HUES48 (cell line): ENCODE data around the gene ARPC5.

ENCODE experiments used
- H3K27ac ChIP-seq: one replicate; pipeline ENCODE4 v1.7.0; 2013; ENCODE audit warnings: low read depth, low read length, inconsistent platforms
- H3K27me3 ChIP-seq: 2 replicates; pipeline ENCODE4 v1.6.1; 2013; ENCODE audit warnings: mild to moderate bottlenecking, low read length; ENCODE audit not compliant: control insufficient read depth, insufficient read depth
- H3K36me3 ChIP-seq: 2 replicates; pipeline ENCODE4 v1.6.1; 2013; ENCODE audit warnings: low read length; ENCODE audit not compliant: control insufficient read depth, insufficient read depth
- H3K4me1 ChIP-seq: 2 replicates; pipeline ENCODE4 v1.6.1; 2013; ENCODE audit warnings: mild to moderate bottlenecking, low read length; ENCODE audit not compliant: control insufficient read depth, insufficient read depth
- H3K4me3 ChIP-seq: 2 replicates; pipeline ENCODE4 v1.5.1; 2013; ENCODE audit warnings: mild to moderate bottlenecking, low read depth, low read length
- H3K9ac ChIP-seq: 2 replicates; pipeline ENCODE4 v1.6.1; 2013; ENCODE audit warnings: mild to moderate bottlenecking, low read depth, low read length, moderate library complexity
- H3K9me3 ChIP-seq: 2 replicates; pipeline ENCODE4 v1.6.1; 2013; ENCODE audit warnings: low read length; ENCODE audit not compliant: control insufficient read depth, insufficient read depth

ARPC5 gene

GRCh38 chr1:183645531-183645930 lies 9.9 kb upstream of the ARPC5 start:
- Histone ChIP-seq H3K4me1 (no peaks in the 10 kb centered on the region), H3K4me3 (no peak overlapping the region), H3K36me3 (no peaks in the 10 kb centered on the region), H3K27me3 (no peaks in the 10 kb centered on the region), H3K27ac (no peak overlapping the region), H3K9ac (no peak overlapping the region), H3K9me3 (no peaks in the 10 kb centered on the region)

- Histone ChIP-seq H3K27me3 (peaks cover 9% of the 10 kb centered on the region), H3K4me3 (no peak overlapping the region), H3K36me3 (no peaks in the 10 kb centered on the region), H3K9me3 (no peaks in the 10 kb centered on the region), H3K4me1 (no peaks in the 10 kb centered on the region), H3K9ac (no peak overlapping the region), H3K27ac (no peak overlapping the region)
Measured at GRCh38 chr1:183642166-183642565, 6.6 kb upstream of the ARPC5 start.

- Histone ChIP-seq H3K4me3 (no peak overlapping the region), H3K9ac (no peak overlapping the region), H3K9me3 (no peaks in the 10 kb centered on the region), H3K4me1 (no peaks in the 10 kb centered on the region), H3K36me3 (no peaks in the 10 kb centered on the region), H3K27me3 (peaks cover 18% of the 10 kb centered on the region), H3K27ac (no peak overlapping the region)
Measured at GRCh38 chr1:183640193-183640592, 4.6 kb upstream of the ARPC5 start.

GRCh38 chr1:183638649-183639387 lies 3.2 kb upstream of the ARPC5 start:
- Histone ChIP-seq H3K27me3 (peaks cover 18% of the 10 kb centered on the region), H3K9ac (no peak overlapping the region), H3K27ac (no peak overlapping the region), H3K9me3 (no peaks in the 10 kb centered on the region), H3K4me1 (peaks cover 4% of the 10 kb centered on the region; the same call in 1 of the 2 replicates), H3K36me3 (no peaks in the 10 kb centered on the region), H3K4me3 (no peak overlapping the region)

GRCh38 chr1:183636783-183637182 lies 1.2 kb upstream of the ARPC5 start:
- Histone ChIP-seq H3K27ac (no peak overlapping the region), H3K4me1 (peaks cover 20% of the 10 kb centered on the region), H3K36me3 (peaks cover 12% of the 10 kb centered on the region; the same call in 1 of the 2 replicates), H3K27me3 (peaks cover 18% of the 10 kb centered on the region), H3K4me3 (peak overlapping the region; percentile 74; the same call in 1 of the 2 replicates), H3K9ac (no peak overlapping the region), H3K9me3 (no peaks in the 10 kb centered on the region)

- peak overlapping the region; percentile 81 for H3K27ac ChIP-seq
- H3K9ac ChIP-seq = no peak overlapping the region
- peaks cover 13% of the 10 kb centered on the region; the same call in 1 of the 2 replicates for H3K36me3 ChIP-seq
- peaks cover 18% of the 10 kb centered on the region for H3K27me3 ChIP-seq
- peaks cover 22% of the 10 kb centered on the region for H3K4me1 ChIP-seq
- no peaks in the 10 kb centered on the region for H3K9me3 ChIP-seq
- peak overlapping the region; percentile 74 for H3K4me3 ChIP-seq
Measured at GRCh38 chr1:183636334-183636682, 725 bp upstream of the ARPC5 start.

- Histone ChIP-seq H3K27ac (peak overlapping the region; percentile 81), H3K4me1 (peaks cover 22% of the 10 kb centered on the region), H3K9me3 (no peaks in the 10 kb centered on the region), H3K27me3 (peaks cover 18% of the 10 kb centered on the region), H3K4me3 (peak overlapping the region; percentile 74), H3K9ac (peak overlapping the region; percentile 64), H3K36me3 (peaks cover 22% of the 10 kb centered on the region)
Measured at GRCh38 chr1:183635099-183635605, 431 bp downstream of the ARPC5 start.

- peaks cover 22% of the 10 kb centered on the region for H3K4me1 ChIP-seq
- peak overlapping the region; percentile 88 for H3K27ac ChIP-seq
- peaks cover 28% of the 10 kb centered on the region for H3K36me3 ChIP-seq
- peaks cover 18% of the 10 kb centered on the region for H3K27me3 ChIP-seq
- peak overlapping the region; percentile 64 for H3K9ac ChIP-seq
- H3K4me3 ChIP-seq = peak overlapping the region; percentile 74
- no peaks in the 10 kb centered on the region for H3K9me3 ChIP-seq
Measured at GRCh38 chr1:183634429-183635065, 1.0 kb downstream of the ARPC5 start.

- Histone ChIP-seq H3K27ac (peak overlapping the region; percentile 88), H3K27me3 (peaks cover 18% of the 10 kb centered on the region), H3K9ac (peak overlapping the region; percentile 24; the same call in 1 of the 2 replicates), H3K9me3 (peaks cover 2% of the 10 kb centered on the region; the same call in 1 of the 2 replicates), H3K4me3 (peak overlapping the region; percentile 74), H3K4me1 (peaks cover 22% of the 10 kb centered on the region), H3K36me3 (peaks cover 36% of the 10 kb centered on the region)
Measured at GRCh38 chr1:183633676-183634343, 1.8 kb downstream of the ARPC5 start.

GRCh38 chr1:183632964-183633363 lies 2.6 kb downstream of the ARPC5 start:
- Histone ChIP-seq H3K9ac (no peak overlapping the region; the same call in 1 of the 2 replicates), H3K9me3 (peaks cover 3% of the 10 kb centered on the region; the same call in 1 of the 2 replicates), H3K4me1 (peaks cover 22% of the 10 kb centered on the region), H3K27me3 (peaks cover 18% of the 10 kb centered on the region), H3K36me3 (peaks cover 44% of the 10 kb centered on the region), H3K27ac (peak overlapping the region; percentile 88), H3K4me3 (peak overlapping the region; percentile 74)
